ENCODE results near the gene FAM13B. TPM values are rescaled to one million over a fixed set of nuclear protein-coding genes. Genes with fewer than 3 reads are reported as not detected.

Gene FAM13B
- total and polyA plus RNA-seq, 9 of the 15 experiments (the other 6 are each of a cell fraction or from before 2014, with no cell fraction given), result 2.3 to 21.6 (median 14.1) TPM

- TF ChIP-seq AFF4 (CRISPR knock-in tag; IDR thresholded peaks at IDR 0.05), result no peak
- no peak for TF ChIP-seq THRB (CRISPR knock-in tag; conservative IDR thresholded peaks at IDR 0.05)
- TF ChIP-seq ATF4 (CRISPR knock-in tag; IDR thresholded peaks at IDR 0.05), result no peak
- TF ChIP-seq SNIP1 (IDR thresholded peaks at IDR 0.05; ENCODE audit: low read depth), result no peak
- TF ChIP-seq TRIM25 (IDR thresholded peaks at IDR 0.05; ENCODE audit: borderline replicate concordance), result no peak
- TF ChIP-seq DEAF1 (CRISPR knock-in tag; IDR thresholded peaks at IDR 0.05), result peak; percentile 21; the same call in 1 of the 2 replicates
- TF ChIP-seq MYBL2 (IDR thresholded peaks at IDR 0.05; ENCODE audit: low read depth), result no peak
- TF ChIP-seq MYBL2 (CRISPR knock-in tag; IDR thresholded peaks at IDR 0.05; ENCODE audit: borderline replicate concordance), result no peak
- no peak for TF ChIP-seq NUFIP1 (IDR thresholded peaks at IDR 0.05; ENCODE audit: partially characterized antibody)
- no peak for TF ChIP-seq ATF2 (CRISPR knock-in tag; IDR thresholded peaks at IDR 0.05)
- TF ChIP-seq ADNP (tag; IDR thresholded peaks at IDR 0.05), result no peak
- TF ChIP-seq SMAD2 (IDR thresholded peaks at IDR 0.05; ENCODE audit: low read depth, low read length), result no peak
- TF ChIP-seq SPI1 (IDR thresholded peaks at IDR 0.05; ENCODE audit: borderline replicate concordance, low read depth, low read length), result no peak
- TF ChIP-seq ZKSCAN3 (CRISPR knock-in tag; IDR thresholded peaks at IDR 0.05), result no peak
- TF ChIP-seq DPF2 (IDR thresholded peaks at IDR 0.05), result 0 out of 2 replicates have a peak, but pooled peaks have one; percentile 27
- peak; percentile 67 for TF ChIP-seq EGR1 (conservative IDR thresholded peaks at IDR 0.05)
Measured at GRCh38 chr5:138068742-138069600, 36.1 kb upstream of the FAM13B start (continued).
